DND-41 (cell line): ENCODE data around the gene SHTN1.

Experiments used
- CTCF ChIP-seq: IDR thresholded peaks from 2 replicates; pipeline ENCODE4 v1.5.1; 2012; ENCODE audit warnings: borderline replicate concordance, low read length, moderate library complexity, mild to moderate bottlenecking; ENCODE audit not compliant: poor library complexity, severe bottlenecking; ENCODE audit errors: extremely low read depth
- EZH2 ChIP-seq: IDR thresholded peaks from 3 replicates; pipeline ENCODE4 v1.6.1; 2012; ENCODE audit warnings: borderline replicate concordance, low read depth, mild to moderate bottlenecking, moderate library complexity, low read length, inconsistent platforms; ENCODE audit not compliant: severe bottlenecking

GRCh38 chr10:116861796-116862195, 143.2 kb downstream of the SHTN1 start:
- TF ChIP-seq EZH2 (no peak), CTCF (no peak)
